HEK293 (cell line): Measurements from ENCODE around the gene PRKG1.

Source experiments
- CTCF ChIA-PET: fragments of 350-600 bp; formaldehyde crosslinking; extraction: SDS; loops from one replicate; lab custom pipeline; 2021; ENCODE audit warnings: antibody characterized with exemption; lab: Yijun Ruan, JAX
- POLR2A ChIA-PET: fragments of 300-600 bp; formaldehyde crosslinking; extraction: SDS; loops from one replicate; lab custom pipeline; 2020; ENCODE audit warnings: antibody characterized with exemption, inconsistent platforms; lab: Yijun Ruan, JAX
- H3K27ac ChIP-seq: fragments of 200-500 bp; sonication (Bioruptor generic); 2 replicates; pipeline ENCODE4 v1.5.1; 2014; ENCODE audit warnings: low read depth, low read length, control low read depth, inconsistent platforms; ENCODE audit errors: extremely low read depth
- H3K36me3 ChIP-seq, 2 experiments: fragments of 200-500 bp in 1 of 2; sonication (Bioruptor generic) in 1 of 2; 1 replicate in 1 of 2; 2 replicates in 1 of 2; pipeline ENCODE4 v1.5.1; 2014 to 2017; ENCODE audit warnings: inconsistent platforms in 2 of 2, low read length in 2 of 2; ENCODE audit not compliant: control insufficient read depth in 2 of 2, insufficient read depth in 1 of 2
- H3K4me1 ChIP-seq: fragments of 200-500 bp; sonication (Bioruptor generic); 2 replicates; pipeline ENCODE4 v1.5.1; 2014; ENCODE audit warnings: mild to moderate bottlenecking, low read length, inconsistent platforms; ENCODE audit not compliant: control insufficient read depth, insufficient read depth
- H3K4me3 ChIP-seq: 2 replicates; pipeline ENCODE4 v1.5.1; 2011; ENCODE audit warnings: low read depth, mild to moderate bottlenecking, control low read depth, low read length, moderate library complexity
- H3K9me3 ChIP-seq: fragments of 200-500 bp; sonication (Bioruptor generic); 2 replicates; pipeline ENCODE4 v1.5.1; 2014; ENCODE audit warnings: low read depth, low read length, inconsistent platforms; ENCODE audit not compliant: control insufficient read depth, insufficient read depth
- BCL11A ChIP-seq: fragments of 450-650 bp; formaldehyde crosslinking; IDR thresholded peaks from 2 replicates; pipeline ENCODE4 v1.5.1; 2016; ENCODE audit warnings: low read depth, missing biosample characterization, missing genetic modification characterization
- ELK4 ChIP-seq: IDR thresholded peaks from 2 replicates; pipeline ENCODE4 v1.6.1; 2011; ENCODE audit warnings: mild to moderate bottlenecking, low read depth, low read length, borderline replicate concordance
- HOXA7 ChIP-seq: sonication (generic); formaldehyde crosslinking; IDR thresholded peaks from 2 replicates; pipeline ENCODE4 v1.8.1; 2022; ENCODE audit warnings: missing genetic modification reagents, borderline replicate concordance
- KLF1 ChIP-seq: fragments of 450-650 bp; formaldehyde crosslinking; IDR thresholded peaks from 2 replicates; pipeline ENCODE4 v1.5.1; 2016; ENCODE audit warnings: missing biosample characterization, missing genetic modification characterization
- KLF17 ChIP-seq: fragments of 450-650 bp; formaldehyde crosslinking; IDR thresholded peaks from 2 replicates; pipeline ENCODE4 v1.5.1; 2016; ENCODE audit warnings: missing biosample characterization, missing genetic modification characterization
- KLF9 ChIP-seq: fragments of 450-650 bp; formaldehyde crosslinking; IDR thresholded peaks from 2 replicates; pipeline ENCODE4 v1.5.1; 2016; ENCODE audit warnings: missing biosample characterization, missing genetic modification characterization, low read depth
- MZF1 ChIP-seq: fragments of 450-650 bp; formaldehyde crosslinking; IDR thresholded peaks from 2 replicates; pipeline ENCODE4 v1.5.1; 2017; ENCODE audit warnings: missing biosample characterization, missing genetic modification characterization, borderline replicate concordance
- PRDM1 ChIP-seq: fragments of 450-650 bp; formaldehyde crosslinking; IDR thresholded peaks from 2 replicates; pipeline ENCODE4; 2016; ENCODE audit warnings: missing biosample characterization, missing genetic modification characterization
- REPIN1 ChIP-seq: fragments of 450-650 bp; formaldehyde crosslinking; IDR thresholded peaks from 2 replicates; pipeline ENCODE4 v1.5.1; 2017; ENCODE audit warnings: missing biosample characterization, missing genetic modification characterization, low read depth
- ZBTB26 ChIP-seq: fragments of 450-650 bp; formaldehyde crosslinking; optimal IDR thresholded peaks from 2 replicates; pipeline ENCODE3; 2016; ENCODE audit warnings: missing biosample characterization, mild to moderate bottlenecking, missing genetic modification characterization
- ZNF146 ChIP-seq: fragments of 450-650 bp; formaldehyde crosslinking; IDR thresholded peaks from 2 replicates; pipeline ENCODE4 v1.5.1; 2016; ENCODE audit warnings: missing biosample characterization, missing genetic modification characterization
- ZNF155 ChIP-seq: fragments of 450-650 bp; formaldehyde crosslinking; IDR thresholded peaks from 2 replicates; pipeline ENCODE4 v1.5.1; 2016; ENCODE audit warnings: missing biosample characterization, missing genetic modification characterization
- ZNF16 ChIP-seq: fragments of 450-650 bp; formaldehyde crosslinking; IDR thresholded peaks from 2 replicates; pipeline ENCODE4 v1.5.1; 2016; ENCODE audit warnings: low read depth, missing biosample characterization, missing genetic modification characterization
- ZNF202 ChIP-seq: fragments of 450-650 bp; formaldehyde crosslinking; IDR thresholded peaks from 2 replicates; pipeline ENCODE4 v1.5.1; 2016; ENCODE audit warnings: missing biosample characterization, missing genetic modification characterization, borderline replicate concordance
- ZNF214 ChIP-seq: fragments of 450-650 bp; formaldehyde crosslinking; IDR thresholded peaks from 2 replicates; pipeline ENCODE4 v1.5.1; 2017; ENCODE audit warnings: missing biosample characterization, mild to moderate bottlenecking, missing genetic modification characterization, borderline replicate concordance
- ZNF324 ChIP-seq: fragments of 450-650 bp; formaldehyde crosslinking; IDR thresholded peaks from 2 replicates; pipeline ENCODE4 v1.5.1; 2016; ENCODE audit warnings: missing biosample characterization, missing genetic modification characterization
- ZNF350 ChIP-seq: fragments of 450-650 bp; formaldehyde crosslinking; IDR thresholded peaks from 2 replicates; pipeline ENCODE4 v1.5.0; 2017; ENCODE audit warnings: missing biosample characterization, mild to moderate bottlenecking, missing genetic modification characterization
- ZNF354C ChIP-seq: fragments of 450-650 bp; formaldehyde crosslinking; IDR thresholded peaks from 2 replicates; pipeline ENCODE4 v1.5.1; 2016; ENCODE audit warnings: missing biosample characterization, missing genetic modification characterization, low read depth, borderline replicate concordance
- ZNF501 ChIP-seq: fragments of 450-650 bp; formaldehyde crosslinking; IDR thresholded peaks from 2 replicates; pipeline ENCODE4 v1.5.1; 2016; ENCODE audit warnings: missing biosample characterization, missing genetic modification characterization
- ZNF548 ChIP-seq: fragments of 450-650 bp; formaldehyde crosslinking; IDR thresholded peaks from 2 replicates; pipeline ENCODE4 v1.5.1; 2016; ENCODE audit warnings: missing biosample characterization, missing genetic modification characterization
- ZNF596 ChIP-seq: fragments of 450-650 bp; IDR thresholded peaks from 2 replicates; pipeline ENCODE4 v1.5.0; 2018; ENCODE audit warnings: missing biosample characterization, mild to moderate bottlenecking, missing genetic modification characterization, moderate library complexity
- ZNF626 ChIP-seq: fragments of 450-650 bp; sonication (Bioruptor Pico); formaldehyde crosslinking; IDR thresholded peaks from 2 replicates; pipeline ENCODE4 v1.5.1; 2018; ENCODE audit warnings: missing biosample characterization, missing genetic modification characterization, inconsistent platforms
- ZNF670 ChIP-seq: fragments of 450-650 bp; formaldehyde crosslinking; IDR thresholded peaks from 2 replicates; pipeline ENCODE4 v1.5.1; 2016; ENCODE audit warnings: missing biosample characterization, missing genetic modification characterization, low read depth
- ZSCAN23 ChIP-seq: fragments of 450-650 bp; formaldehyde crosslinking; IDR thresholded peaks from 2 replicates; pipeline ENCODE4 v1.5.1; 2016; ENCODE audit warnings: missing biosample characterization, missing genetic modification characterization
- TF ChIP-seq, protein P1 (sequence below): fragments of 450-650 bp; IDR thresholded peaks from 2 replicates; pipeline ENCODE4 v1.5.1; 2018; ENCODE audit warnings: missing biosample characterization, missing genetic modification characterization
- TF ChIP-seq, protein P2 (sequence below): sonication (generic); formaldehyde crosslinking; IDR thresholded peaks from 2 replicates; pipeline ENCODE4 v1.8.1; 2022; ENCODE audit warnings: mild to moderate bottlenecking, moderate library complexity, missing genetic modification reagents
- TF ChIP-seq, protein P3 (sequence below): fragments of 450-650 bp; formaldehyde crosslinking; conservative IDR thresholded peaks from 2 replicates; pipeline ENCODE4 v1.5.1; 2016; ENCODE audit warnings: low read depth, missing biosample characterization, missing genetic modification characterization

The PRKG1 gene

DNA sequence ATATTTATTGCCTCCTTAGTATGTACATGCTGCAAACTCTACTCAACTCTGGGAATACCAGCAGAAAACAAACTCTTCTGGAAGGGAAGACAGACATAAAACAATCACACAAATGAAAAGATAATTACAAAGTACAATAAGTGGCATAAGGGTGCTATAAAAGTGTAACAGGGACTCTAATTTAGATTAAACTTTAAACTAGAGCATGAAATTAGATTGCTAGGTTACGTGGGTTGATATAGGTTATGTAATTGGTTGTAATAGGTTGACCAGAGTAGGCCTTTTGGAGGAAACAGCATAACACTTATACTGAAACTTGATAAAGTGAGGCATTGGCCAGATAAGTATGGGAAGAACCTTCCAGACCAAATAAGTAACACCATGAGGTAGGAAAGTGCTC is 1213.6 kb downstream of the PRKG1 start:
- POLR2A ChIA-PET = no interaction called here
- TF ChIP-seq ZNF324 = no peak
- TF ChIP-seq ZNF16 (tag by site-specific recombination) = no peak
- TF ChIP-seq KLF9 (tag by site-specific recombination) = no peak
- no peak for TF ChIP-seq ZNF596 (tag by site-specific recombination)
- TF ChIP-seq ZBTB26 (tag by site-specific recombination) = no peak
- TF ChIP-seq ZNF155 (tag by site-specific recombination) = no peak
- no peak for TF ChIP-seq ZNF146 (tag by site-specific recombination)
- no peak for TF ChIP-seq ELK4
- TF ChIP-seq KLF1 (tag by site-specific recombination) = no peak
- TF ChIP-seq, protein P1, sequence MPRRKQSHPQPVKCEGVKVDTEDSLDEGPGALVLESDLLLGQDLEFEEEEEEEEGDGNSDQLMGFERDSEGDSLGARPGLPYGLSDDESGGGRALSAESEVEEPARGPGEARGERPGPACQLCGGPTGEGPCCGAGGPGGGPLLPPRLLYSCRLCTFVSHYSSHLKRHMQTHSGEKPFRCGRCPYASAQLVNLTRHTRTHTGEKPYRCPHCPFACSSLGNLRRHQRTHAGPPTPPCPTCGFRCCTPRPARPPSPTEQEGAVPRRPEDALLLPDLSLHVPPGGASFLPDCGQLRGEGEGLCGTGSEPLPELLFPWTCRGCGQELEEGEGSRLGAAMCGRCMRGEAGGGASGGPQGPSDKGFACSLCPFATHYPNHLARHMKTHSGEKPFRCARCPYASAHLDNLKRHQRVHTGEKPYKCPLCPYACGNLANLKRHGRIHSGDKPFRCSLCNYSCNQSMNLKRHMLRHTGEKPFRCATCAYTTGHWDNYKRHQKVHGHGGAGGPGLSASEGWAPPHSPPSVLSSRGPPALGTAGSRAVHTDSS (tag by site-specific recombination) = no peak
- TF ChIP-seq ZNF670 (tag by site-specific recombination) = no peak
- TF ChIP-seq BCL11A = no peak
- no peak for TF ChIP-seq REPIN1
- TF ChIP-seq ZSCAN23 (tag by site-specific recombination) = no peak
- TF ChIP-seq, all 188 proteins: peak for 0
- Histone ChIP-seq H3K4me3 (no peak overlapping the region), H3K4me1 (no peaks in the 10 kb centered on the region), H3K9me3 (no peaks in the 10 kb centered on the region), H3K36me3 (no peaks in the 10 kb centered on the region), H3K27ac (no peak overlapping the region)
- CTCF ChIA-PET = no interaction called here

DNA sequence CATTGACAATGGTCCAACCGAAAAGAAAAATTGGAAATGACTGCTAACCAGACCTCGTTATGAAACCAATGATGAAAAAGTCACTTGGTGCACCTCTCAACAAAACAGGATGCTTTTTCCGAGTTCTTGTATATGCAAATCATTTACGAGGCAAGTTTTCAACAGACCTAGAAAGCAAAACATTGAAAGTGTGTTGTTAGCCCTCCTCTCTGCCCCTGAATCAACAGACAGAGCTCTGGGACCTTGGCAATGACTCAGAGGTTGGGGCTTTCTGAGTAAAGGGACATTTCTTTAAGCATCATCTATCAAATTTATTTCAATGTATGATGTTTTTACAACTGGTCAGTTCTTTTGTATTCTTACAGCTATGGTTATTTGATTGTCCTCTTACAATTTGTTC is 1223.5 kb downstream of the PRKG1 start:
- no peaks in the 10 kb centered on the region for H3K9me3 ChIP-seq
- no peak overlapping the region for H3K4me3 ChIP-seq
- no peak overlapping the region for H3K27ac ChIP-seq
- POLR2A ChIA-PET = no interaction called here
- no peaks in the 10 kb centered on the region for H3K36me3 ChIP-seq
- H3K4me1 ChIP-seq = no peaks in the 10 kb centered on the region
- CTCF ChIA-PET = interaction anchor here (1.0 to 1.2 kb wide), 2 partner anchors 10 to 40 kb away, joined by 3 to 5 read pairs; no protein-coding TSS in a partner anchor
- TF ChIP-seq, protein P2, sequence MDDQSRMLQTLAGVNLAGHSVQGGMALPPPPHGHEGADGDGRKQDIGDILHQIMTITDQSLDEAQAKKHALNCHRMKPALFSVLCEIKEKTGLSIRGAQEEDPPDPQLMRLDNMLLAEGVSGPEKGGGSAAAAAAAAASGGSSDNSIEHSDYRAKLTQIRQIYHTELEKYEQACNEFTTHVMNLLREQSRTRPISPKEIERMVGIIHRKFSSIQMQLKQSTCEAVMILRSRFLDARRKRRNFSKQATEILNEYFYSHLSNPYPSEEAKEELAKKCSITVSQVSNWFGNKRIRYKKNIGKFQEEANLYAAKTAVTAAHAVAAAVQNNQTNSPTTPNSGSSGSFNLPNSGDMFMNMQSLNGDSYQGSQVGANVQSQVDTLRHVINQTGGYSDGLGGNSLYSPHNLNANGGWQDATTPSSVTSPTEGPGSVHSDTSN (CRISPR knock-in tag) = no peak
- TF ChIP-seq MZF1 (tag by site-specific recombination) = no peak
- TF ChIP-seq HOXA7 (CRISPR knock-in tag) = no peak
- no peak for TF ChIP-seq ZNF16 (tag by site-specific recombination)
- TF ChIP-seq, protein P3, sequence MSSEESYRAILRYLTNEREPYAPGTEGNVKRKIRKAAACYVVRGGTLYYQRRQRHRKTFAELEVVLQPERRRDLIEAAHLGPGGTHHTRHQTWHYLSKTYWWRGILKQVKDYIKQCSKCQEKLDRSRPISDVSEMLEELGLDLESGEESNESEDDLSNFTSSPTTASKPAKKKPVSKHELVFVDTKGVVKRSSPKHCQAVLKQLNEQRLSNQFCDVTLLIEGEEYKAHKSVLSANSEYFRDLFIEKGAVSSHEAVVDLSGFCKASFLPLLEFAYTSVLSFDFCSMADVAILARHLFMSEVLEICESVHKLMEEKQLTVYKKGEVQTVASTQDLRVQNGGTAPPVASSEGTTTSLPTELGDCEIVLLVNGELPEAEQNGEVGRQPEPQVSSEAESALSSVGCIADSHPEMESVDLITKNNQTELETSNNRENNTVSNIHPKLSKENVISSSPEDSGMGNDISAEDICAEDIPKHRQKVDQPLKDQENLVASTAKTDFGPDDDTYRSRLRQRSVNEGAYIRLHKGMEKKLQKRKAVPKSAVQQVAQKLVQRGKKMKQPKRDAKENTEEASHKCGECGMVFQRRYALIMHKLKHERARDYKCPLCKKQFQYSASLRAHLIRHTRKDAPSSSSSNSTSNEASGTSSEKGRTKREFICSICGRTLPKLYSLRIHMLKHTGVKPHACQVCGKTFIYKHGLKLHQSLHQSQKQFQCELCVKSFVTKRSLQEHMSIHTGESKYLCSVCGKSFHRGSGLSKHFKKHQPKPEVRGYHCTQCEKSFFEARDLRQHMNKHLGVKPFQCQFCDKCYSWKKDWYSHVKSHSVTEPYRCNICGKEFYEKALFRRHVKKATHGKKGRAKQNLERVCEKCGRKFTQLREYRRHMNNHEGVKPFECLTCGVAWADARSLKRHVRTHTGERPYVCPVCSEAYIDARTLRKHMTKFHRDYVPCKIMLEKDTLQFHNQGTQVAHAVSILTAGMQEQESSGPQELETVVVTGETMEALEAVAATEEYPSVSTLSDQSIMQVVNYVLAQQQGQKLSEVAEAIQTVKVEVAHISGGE = no peak
- TF ChIP-seq ZNF202 = no peak
- TF ChIP-seq PRDM1 (tag by site-specific recombination) = no peak
- no peak for TF ChIP-seq ZNF350
- TF ChIP-seq REPIN1 = no peak
- TF ChIP-seq ZNF501 (tag by site-specific recombination) = no peak
- TF ChIP-seq KLF17 (tag by site-specific recombination) = no peak
- no peak for TF ChIP-seq ZNF146 (tag by site-specific recombination)
- TF ChIP-seq ZNF354C (tag by site-specific recombination) = no peak
- TF ChIP-seq ZNF626 (tag by site-specific recombination) = no peak
- no peak for TF ChIP-seq ZNF214
- TF ChIP-seq ZNF548 (tag by site-specific recombination) = no peak
